Measurements from ENCODE around the gene UBXN2A.

DNA sequence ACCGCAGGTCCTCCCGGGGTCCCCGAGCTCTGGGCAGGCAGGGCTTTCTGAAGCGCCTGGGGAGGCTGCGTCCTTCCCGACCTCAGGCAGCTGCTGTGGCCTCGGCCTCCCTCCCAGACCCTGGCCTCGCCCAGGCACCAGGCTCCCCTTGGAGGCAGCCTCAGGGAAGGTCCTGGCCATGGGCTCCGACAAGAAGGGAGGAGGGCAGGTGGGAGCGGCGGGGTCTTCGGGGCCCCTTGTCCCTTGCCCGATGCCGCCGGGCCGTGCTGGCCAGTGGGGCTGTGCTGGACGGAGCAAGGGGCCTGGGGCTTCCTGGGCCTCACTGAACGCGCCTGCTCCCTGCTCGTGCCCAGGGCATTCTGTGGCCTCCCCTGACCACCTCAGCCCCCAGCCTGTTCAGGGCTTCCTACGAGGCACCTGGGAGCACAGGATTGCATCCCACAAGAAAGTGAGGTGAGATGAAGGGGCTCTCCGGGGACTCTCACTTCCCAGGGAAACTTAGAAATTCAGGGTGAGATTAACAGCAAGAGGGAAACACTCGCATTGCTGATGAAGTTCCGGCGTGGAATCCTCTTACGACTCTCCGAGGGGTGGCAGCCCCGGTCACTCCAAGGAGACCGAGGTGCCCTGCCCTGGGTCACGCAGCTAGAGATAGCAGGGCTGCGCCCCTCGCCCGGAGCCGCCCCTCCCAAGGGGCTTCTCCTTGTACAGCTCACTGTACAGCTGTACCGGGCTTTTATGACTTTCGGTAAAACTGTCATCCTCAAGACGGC is 70.4 kb downstream of the UBXN2A start:
- TF ChIP-seq, protein P1, sequence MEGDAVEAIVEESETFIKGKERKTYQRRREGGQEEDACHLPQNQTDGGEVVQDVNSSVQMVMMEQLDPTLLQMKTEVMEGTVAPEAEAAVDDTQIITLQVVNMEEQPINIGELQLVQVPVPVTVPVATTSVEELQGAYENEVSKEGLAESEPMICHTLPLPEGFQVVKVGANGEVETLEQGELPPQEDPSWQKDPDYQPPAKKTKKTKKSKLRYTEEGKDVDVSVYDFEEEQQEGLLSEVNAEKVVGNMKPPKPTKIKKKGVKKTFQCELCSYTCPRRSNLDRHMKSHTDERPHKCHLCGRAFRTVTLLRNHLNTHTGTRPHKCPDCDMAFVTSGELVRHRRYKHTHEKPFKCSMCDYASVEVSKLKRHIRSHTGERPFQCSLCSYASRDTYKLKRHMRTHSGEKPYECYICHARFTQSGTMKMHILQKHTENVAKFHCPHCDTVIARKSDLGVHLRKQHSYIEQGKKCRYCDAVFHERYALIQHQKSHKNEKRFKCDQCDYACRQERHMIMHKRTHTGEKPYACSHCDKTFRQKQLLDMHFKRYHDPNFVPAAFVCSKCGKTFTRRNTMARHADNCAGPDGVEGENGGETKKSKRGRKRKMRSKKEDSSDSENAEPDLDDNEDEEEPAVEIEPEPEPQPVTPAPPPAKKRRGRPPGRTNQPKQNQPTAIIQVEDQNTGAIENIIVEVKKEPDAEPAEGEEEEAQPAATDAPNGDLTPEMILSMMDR (IDR thresholded peaks at IDR 0.05; ENCODE audit: insufficient read depth, low read length, poor library complexity, severe bottlenecking), result no peak
- no peak for TF ChIP-seq EZH2phosphoT487 (conservative IDR thresholded peaks at IDR 0.05; ENCODE audit: low read length)
